NCI-H2196 (cell line): ENCODE data around the gene TNRC6C.
"Not testable (repeated sequence)": the region's sequence is repeated elsewhere in the genome, so short reads cannot be mapped to it uniquely, and the experiment has no call there.

ENCODE experiments used
- DNase-seq: peaks from one replicate; lab custom pipeline; 2025; ENCODE audit not compliant: unreplicated experiment; lab: John Stamatoyannopoulos, UW

The TNRC6C gene

DNA sequence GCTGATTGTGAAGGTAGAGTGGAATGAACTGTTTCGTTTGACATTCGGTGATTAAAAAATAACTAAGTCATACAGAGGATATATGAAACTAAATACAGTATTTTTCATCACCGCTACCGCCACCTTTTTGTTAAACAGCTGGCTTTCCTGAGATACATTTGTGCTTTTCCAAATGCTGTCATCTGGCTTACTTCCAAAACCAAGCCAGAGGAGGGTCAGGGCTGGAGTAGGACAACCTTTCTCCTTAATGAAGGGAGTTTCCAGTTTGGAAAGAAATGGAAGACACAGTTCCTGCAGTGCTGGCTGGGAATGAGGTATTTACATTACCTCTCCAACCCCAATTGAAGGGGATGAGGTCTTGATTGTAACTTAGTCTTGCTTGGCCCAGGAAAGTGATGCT lies 3.2 kb downstream of the TNRC6C start:
- DNase-seq: no peak

DNA sequence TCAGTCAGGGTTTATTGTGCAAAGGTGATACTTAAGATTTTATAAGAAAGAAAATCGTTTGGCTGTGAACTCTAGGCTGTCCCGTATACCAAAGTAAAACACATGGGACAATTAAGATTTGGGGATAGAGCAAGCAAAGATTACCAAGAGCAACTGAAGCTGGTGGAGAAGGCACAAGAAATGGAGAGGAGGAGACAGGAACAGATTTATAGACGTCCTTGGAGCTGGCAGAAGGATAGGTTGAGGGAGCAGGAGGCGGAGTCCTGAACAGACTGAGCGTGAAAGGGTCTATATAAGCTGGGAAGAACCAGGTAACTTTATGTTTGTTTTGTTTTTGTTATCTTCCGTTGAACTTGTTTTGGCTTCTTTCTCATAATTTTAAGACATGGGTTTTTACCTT lies 3.8 kb downstream of the TNRC6C start:
- DNase-seq: no peak

DNA sequence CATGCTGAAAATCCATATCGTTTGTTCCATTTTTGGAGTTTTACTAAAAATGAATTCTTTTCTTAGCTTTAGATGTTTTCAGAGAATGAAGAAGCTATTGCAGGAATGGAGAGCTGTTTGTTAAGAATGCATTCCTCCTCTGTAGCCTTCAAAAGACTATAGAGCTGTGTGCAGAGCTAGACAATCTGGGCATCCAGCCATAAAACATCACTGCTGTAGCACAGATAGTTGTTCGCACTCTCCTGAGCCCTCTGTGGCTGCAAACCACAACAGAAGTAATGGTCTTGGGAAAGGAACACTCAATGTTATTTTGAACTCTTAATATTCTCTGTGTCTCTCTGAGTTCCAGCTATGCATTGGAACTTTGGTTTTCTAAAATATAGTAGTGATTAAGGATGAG lies 4.9 kb downstream of the TNRC6C start:
- DNase-seq: peak; percentile 80

DNA sequence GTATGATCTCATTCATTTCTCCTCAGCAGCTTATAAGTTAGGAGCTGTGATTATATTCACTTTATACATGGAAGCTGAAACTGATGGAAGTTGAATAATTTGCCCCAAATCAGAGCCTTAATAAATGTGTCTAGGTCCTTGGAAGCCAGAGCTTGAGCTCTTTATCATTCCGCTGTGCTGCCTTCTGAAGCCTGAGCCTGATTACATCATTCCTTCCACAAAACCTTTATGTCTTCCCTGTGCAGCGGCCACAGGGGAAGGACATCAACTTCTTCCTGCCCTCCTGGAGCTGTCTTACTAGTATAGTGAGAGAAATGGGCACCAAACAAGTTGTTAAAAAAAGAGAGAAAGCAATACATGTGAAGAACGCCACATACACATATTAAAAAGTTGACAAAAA lies 6.8 kb downstream of the TNRC6C start:
- DNase-seq: no peak

DNA sequence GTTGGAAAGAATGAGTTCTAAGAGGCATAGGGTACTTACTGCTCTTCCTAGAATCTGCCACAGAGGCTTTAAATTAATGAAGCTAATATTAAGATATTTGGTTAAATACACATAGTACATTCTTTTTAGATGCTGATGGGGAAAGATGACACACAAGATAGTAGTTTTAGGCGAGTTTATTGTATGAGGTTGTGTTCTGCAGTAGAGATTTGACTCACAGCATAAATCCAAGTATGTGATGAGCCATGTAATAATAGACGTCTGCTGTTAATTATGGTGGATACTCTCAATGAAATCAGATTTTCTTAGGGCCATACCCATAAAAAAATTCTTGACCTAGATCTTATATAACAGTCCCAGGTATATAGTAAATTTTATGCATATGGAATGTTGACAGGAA lies 8.0 kb downstream of the TNRC6C start:
- no peak for DNase-seq

DNA sequence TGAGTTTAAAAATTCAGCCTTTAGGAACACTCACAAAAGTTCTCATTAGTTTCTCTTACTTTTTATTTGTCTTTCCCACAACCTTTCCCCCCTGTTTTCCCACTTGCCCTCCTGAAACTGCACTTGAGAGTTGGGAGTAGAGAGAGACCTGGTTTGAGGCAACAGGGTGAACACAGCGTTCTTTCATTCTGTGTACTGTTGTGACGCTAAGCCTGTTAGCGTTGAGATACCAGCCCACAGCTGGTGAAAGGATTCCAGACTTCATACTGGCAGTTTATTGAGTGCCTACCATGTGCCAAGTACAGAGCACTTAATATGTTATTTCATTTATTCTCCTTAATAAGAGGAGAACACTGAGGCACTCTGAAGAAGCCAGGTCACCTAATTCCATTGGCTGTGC lies 10.3 kb downstream of the TNRC6C start:
- no peak for DNase-seq

DNA sequence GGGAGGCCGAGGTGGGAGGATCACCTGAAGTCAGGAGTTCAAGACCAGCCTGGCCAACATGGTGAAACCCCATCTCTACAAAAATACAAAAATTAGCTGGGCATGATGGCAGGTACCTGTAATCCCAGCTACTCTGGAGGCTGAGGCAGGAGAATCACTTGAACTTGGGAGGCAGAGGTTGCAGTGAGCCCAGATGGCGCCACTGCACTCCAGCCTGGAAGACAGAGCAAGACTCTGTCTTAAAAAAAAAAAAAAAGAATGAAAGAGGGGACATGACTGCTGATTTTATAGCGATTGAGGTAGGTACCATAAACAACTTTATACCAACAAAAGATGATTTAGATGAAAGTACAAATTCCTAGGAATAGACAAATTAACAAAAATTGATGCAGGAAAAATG lies 13.8 kb downstream of the TNRC6C start:
- DNase-seq: not testable (repeated sequence)

DNA sequence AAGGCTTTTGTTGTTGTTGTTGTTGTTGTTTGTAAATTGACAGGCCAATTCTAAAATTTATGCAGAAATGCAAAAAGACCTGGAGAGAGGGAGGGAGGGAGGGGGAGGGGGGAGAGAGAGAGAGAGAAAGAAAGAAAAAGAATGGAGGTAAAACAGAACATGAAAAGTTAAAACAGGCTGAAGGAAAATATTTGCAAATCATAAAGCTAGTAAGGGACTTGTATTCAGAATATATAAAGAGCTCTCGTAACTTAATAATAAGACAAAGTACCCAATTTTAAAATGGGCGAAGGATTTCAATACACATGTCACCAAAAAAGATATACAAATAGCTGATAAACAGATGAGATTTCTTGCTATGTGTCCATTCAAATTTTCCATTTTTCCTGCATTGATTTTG lies 15.4 kb downstream of the TNRC6C start:
- DNase-seq: no peak

DNA sequence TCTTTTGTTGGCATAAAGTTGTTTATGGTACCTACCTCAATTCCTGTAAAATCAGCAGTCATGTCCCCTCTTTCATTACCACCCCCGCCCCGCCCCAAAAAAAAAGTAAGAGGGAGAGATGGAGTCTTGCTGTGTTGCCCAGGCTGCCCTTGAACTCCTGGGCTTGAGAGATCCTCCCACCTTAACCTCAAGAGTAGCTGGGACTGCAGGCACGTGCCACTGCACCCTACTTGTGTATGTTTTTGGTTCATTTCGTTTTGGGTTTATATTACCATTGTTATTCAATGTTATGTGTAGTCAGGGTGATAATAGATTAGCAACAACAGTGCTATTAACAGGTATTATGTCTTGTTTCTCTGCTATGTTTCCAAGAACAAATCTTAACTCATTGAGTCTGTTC lies 15.9 kb downstream of the TNRC6C start:
- no peak for DNase-seq

DNA sequence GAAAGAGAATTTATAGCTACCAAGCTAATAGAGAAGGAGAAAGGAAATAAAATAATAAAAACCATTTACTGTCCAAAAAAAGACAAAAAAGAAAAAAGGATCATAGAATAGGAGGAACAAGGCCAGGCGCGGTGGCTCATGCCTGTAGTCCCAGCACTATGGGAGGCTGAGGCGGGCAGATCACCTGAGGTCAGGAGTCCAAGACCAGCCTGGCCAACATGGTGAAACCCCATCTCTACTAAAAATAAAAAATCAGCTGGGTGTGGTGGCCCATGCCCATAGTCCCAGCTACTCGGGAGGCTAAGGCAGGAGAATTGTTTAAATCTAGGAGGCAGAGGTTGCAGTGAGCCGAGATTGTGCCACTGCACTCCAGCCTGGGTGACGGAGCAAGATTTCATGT lies 23.9 kb downstream of the TNRC6C start:
- DNase-seq: not testable (repeated sequence)

DNA sequence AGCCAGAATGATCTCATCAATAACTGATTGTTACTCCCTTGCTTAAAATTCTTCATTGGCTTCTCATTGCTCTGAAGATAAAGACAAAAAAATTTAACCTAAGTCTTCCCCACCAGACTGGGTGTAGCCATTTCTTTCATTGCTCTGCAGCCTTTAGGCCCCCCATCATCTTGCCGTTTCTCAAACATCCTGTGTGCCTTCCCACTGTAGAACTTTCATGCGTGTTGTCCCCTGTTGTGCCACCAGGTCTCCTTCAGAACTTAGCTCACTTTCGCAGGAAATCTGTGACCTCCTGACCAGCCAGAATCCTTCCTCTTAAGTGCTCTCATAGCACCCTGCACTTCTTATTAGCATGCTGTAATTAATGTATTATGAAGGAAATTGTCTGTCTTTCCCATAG lies 31.8 kb downstream of the TNRC6C start:
- no peak for DNase-seq

DNA sequence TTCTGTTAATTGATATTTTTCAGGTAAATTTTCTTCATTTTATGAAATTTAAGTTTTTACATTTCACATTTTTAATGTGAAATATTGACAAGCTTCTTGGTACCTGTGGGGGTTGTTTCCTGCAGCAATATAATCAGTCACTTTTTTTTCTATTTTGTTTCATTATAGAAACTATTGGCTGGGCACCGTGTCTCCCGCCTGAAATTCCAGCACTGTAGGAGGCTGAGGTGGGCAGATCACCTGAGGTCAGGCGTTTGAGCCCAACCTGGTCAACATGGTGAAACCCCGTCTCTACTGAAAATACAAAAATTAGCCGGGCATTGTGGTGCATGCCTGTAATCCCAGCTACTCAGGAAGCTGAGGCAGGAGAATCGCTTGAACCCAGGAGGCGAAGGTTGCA lies 35.2 kb downstream of the TNRC6C start:
- not testable (repeated sequence) for DNase-seq

DNA sequence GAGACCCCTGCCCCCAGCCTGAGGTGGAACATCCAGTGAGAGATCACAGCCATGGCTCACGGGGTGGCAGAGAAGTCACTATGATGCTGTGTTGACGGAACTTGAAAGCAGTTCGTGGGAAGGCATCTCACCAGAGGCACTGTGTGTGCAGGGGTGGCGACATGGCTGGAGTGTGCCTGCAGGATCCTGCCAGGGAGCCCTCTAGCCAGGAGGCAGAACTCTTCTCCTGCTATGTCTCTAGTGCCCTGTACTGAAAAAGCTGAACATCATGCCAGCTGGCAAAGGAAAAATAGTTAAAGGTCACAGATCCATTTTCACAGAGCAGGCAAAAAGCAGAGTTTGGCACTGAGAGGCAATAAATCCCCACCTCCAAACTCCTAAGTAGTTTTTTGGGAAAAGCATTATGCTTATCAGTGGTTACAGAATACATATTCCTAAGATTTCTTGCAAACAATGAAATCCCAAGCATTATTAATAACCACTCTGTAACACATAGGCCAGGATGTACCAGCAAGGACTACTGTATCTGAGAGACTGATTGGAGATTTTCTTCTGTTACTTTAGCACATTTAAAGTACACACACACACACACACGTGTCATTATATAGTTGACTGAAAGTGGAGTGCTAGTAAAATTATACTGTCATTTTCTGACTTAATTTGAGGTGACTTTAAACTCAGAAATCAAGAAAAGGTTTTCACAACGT lies 36.8 kb downstream of the TNRC6C start:
- peak; percentile 60 for DNase-seq

DNA sequence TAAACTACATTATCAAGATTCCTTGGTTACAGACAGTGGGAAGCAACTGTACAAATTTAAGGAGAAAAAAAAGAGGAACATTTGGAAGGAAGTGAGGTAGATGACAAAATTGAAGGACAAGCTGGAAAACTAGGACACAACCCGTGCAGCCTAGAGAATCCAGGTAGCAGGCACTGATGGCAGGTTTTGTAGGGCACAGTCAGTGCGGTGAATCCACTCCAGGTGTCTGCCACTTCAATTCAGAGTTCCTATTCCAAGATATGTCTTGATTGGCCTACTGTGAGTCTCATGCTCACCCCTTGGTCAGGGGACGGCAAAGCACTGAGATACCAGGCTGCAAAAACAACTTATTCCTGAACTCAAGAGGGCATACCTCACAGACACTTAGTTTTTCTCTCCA lies 37.8 kb downstream of the TNRC6C start:
- DNase-seq: no peak

DNA sequence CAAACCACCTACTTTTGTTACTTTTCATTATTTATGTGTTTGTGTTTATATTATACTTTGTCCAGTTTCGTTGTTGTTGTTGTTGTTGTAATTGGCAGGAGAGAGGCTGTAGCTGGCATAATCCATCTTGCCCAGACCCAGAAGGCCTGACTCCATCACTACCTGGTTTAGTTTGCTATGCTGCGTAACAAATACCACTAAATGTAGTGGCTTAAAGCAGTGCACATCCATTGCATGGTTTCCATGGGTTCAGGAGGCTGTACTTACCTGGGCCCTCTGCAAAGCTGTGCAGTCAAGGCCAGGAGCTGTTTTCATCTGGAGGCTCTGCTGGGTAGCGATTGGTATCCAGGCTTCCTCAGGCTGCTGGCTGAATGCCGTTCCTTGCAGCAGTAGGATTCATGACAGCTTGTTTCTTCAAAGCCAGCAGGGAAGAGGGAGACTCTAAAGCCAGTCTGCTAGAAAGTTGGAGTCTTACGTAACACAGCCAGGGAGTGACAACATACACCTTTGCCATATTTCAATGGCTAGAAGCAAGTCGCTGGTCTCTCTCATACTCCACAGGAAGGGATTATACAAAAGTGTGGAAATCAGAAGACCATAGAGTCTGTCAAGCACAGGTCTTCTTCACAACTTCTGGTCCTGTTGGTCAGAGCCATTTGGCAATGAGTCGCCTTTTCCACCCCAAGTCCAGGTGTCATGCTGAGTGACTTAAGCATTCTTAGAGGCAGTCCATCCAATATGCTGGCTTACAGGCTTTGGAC lies 41.1 kb downstream of the TNRC6C start:
- no peak for DNase-seq

DNA sequence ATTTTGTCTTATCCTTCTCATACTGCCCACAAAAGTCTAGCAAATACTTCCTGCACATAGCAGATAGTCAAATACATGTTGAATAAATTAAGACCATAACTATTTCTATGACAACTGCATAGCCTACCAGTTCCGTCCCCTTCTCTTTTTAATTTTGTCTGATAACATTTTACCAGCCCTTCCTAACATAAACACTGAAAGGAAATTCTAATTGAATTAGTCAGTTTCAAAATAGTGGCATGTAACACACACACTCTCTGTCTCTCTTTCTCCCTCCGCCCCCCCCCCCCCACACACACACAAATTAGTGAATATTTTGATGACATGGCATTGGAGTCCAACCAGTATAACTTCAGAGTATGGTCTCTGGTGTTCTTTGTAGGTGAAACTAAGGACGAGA lies 41.8 kb downstream of the TNRC6C start:
- no peak for DNase-seq

DNA sequence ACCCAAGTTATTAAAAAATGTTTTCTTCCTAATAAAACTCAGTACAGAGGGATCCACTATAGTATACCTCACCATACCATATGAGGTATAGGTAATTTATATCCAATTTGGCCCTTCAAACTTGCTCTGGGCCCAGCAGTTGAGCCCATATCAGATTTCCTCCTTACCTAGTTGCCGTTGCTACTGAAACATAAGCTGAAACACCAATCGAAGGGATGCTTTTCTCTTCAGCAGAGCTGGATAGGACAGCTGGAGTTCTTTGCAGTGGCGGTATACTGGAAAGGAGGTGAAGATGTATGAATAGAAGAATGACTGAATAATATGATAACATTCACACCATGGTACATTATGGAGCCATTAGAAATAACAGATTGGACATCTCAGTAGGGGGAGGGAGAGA lies 42.7 kb downstream of the TNRC6C start:
- DNase-seq: peak; percentile 27

DNA sequence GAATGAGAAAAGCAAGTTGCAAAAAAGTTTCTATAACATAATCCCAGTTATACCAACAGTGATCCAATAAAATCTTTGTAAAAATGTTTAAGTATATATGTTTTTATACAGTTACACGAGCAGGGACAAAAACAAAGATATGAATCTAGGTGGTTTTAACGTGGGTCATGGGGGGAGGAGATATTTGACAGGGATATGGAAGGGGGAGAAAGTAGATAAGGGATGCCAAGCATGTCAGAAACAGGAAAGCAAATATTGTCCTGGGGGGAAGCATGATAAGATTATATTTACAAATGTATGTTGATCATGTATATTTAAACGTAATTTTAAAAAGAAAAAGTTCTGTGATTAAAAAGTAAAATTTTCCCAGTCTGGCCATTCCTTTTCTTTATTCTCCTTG lies 43.1 kb downstream of the TNRC6C start:
- DNase-seq: no peak

DNA sequence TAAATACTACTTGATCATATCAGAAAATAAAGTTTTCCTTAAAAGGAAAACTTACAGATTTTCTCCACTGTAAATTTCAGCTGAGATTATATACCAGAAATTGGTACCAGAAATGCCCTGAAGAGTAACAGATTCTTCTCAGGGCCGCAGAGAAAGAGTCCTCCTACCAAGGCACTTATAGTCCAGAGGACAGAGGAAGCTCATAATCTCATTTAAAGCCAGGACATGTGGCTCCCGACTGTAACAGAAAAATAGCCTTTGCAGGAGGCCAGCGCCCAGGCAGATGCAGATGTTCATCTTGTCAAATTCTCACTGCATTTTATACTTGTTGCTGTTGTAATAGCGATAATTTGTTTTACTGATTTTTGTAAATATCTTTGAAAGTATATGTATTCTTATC lies 43.7 kb downstream of the TNRC6C start:
- DNase-seq: no peak

DNA sequence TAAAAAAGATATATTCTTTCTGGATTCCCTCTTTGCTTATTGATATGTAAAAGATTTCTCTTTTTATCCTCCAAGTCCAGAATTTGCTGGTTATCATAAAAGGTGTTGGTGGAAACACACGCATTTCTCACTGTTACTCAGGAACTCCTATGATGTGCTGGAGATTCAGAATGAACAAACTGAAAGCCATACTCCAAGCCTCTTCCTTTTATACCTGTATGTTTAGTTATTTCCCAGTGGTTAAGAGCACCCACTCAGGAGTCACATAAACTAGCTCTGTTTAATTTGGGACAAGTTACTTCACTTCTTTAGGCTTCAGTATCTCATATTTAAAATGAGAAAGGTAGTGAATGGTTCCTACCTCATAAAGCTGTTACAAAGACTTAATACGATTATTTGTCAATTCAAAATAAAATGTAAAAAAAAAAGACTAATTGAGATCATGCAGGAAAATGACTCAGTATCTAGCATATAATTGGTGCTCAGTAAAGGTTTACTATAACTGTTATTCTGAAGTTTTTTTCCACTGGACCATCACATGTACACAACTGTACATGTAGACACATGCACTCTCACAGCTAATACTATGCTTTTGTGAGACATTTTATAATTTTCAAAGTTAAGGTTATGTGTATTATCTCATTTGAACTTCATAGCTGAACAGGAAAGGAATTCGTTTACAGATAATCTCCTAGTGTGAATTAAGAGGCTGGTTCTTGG lies 47.1 kb downstream of the TNRC6C start:
- no peak for DNase-seq

DNA sequence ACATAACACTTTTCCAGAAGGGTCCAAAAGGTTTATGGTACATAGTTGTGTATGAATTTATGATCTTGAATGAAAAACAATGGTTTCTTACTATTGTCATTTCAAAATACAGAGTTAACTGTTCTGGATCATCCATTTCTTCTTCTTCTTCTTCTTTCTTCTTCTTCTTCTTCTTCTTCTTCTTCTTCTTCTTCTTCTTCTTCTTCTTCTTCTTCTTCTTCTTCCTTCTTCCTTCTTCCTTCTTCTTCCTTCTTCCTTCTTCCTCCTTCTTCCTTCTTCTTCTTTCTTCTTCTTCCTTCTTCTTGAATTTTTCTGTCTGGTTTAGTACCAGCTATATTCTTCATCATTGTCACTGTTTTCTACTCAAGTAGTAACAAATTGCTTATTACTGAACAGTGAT lies 47.8 kb downstream of the TNRC6C start:
- DNase-seq: no peak

DNA sequence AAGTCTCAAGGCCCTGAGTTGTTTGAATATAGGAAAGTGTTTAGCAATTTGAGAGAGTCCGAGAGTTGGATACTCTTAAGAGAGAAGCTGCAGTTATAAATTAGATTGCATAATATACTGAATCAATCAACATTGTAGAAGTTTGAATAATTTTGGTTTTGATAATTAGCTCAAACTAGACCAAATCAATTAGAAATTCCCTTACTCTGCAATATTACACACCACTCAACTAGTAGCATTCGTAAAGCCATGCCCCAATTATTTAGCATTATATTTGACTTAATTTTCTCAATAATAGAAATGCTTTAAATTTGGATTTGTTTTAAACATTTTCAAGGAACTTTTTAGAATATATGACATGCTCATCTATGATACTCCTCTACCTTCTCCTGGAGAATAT lies 49.1 kb downstream of the TNRC6C start:
- no peak for DNase-seq
